GM18951 (cell line): ENCODE measurements around the gene CASP7.

Experiments used
- POLR2A ChIP-seq: IDR thresholded peaks from 4 replicates; pipeline ENCODE4 v1.6.1; 2011; ENCODE audit warnings: mild to moderate bottlenecking; ENCODE audit not compliant: insufficient read length, insufficient read depth; ENCODE audit errors: extremely low read depth
- in situ Hi-C: fragments of 300-500 bp; cut with MboI; formaldehyde crosslinking; loops from one replicate; pipeline ENCODE4 v1.12.0; 2022; ENCODE audit warnings: low sequenced_read_pairs, mixed read lengths, inconsistent platforms; ENCODE audit not compliant: unreplicated experiment

Gene CASP7

GRCh38 chr10:113736576-113736975, 56.9 kb downstream of the CASP7 start:
- in situ Hi-C loops = no loop called here
- no peak for TF ChIP-seq POLR2A

GRCh38 chr10:113739031-113739430, 59.3 kb downstream of the CASP7 start:
- in situ Hi-C loops = no loop called here
- TF ChIP-seq POLR2A = no peak

DNA sequence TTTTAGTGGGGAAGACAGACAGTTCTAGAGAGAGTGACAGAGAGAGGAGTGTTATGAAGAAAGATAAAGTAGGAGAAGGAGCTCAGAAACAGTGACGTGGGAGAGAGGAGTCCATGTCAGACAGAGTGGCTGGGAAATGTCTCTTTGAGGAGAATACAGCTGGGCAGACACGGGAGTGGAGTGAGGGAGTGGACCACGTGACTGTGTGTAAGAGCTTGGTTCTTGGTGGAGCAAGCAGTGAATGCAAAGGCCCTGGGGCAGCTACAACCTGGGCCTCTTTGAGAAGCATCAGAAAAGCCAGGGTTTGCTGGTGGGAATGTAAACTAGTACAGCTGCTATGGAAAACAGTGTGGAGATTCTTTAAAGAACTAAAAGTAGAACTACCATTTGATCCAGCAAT, 59.9 kb downstream of the CASP7 start:
- no peak for TF ChIP-seq POLR2A
- in situ Hi-C loops = no loop called here

DNA sequence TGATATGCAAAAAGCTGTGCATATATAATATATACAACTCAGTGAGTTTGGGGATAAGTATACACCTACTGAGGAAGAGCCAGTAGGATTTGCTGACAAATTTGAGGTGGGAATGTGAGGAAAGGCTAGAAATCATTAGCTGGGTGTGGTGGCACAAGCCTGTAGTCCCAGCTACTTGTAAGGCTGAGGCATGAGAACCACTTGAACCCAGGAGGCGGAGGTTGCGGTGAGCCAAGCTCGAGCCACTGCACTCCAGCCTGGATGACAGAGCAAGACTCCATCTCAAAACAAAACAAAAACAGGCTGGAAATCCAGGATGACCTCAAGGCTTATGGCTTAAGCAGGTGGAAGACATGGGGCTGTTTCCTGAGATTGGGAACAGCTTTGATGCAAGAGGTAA, 61.1 kb downstream of the CASP7 start:
- TF ChIP-seq POLR2A = no peak
- in situ Hi-C loops = no loop called here

DNA sequence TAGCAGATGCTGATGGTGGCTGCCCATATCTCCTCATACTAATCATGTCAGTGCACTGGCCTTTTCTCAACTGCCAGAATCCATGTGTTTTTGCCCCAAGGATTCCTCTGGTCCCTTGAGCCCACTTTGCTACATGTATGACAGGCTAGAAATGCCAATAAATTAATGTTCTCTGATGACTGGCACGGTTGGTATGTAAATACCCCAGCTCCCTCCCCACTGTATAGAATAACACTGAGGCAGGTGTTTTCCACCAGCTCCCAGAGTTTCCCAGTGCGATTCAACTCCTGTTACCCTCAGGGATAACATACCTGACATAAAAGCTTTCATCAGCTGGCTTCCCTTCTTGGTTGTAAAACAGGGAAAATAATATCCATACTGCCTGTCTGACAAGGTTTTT, 62.8 kb downstream of the CASP7 start:
- in situ Hi-C loops = no loop called here
- TF ChIP-seq POLR2A = no peak

DNA sequence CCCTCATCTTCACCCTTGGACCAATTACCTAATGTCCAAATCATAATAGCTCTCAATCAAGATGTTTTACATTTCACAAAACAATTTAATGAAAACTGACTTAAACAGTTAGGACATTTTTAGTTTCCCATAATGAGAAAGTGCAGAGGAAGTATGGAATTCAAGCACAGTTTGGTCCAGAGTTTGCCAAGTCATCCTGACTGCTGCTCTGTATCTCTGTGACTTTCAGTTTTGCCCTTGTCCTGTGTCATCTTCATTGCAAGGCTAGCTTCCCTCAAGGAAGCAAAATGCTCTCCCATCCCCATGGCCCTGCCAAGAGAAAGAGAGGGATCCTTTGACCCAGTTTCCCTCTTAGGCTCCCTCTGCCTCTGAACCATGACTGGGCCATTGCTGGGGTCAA, 63.9 kb downstream of the CASP7 start:
- in situ Hi-C loops = no loop called here
- no peak for TF ChIP-seq POLR2A

DNA sequence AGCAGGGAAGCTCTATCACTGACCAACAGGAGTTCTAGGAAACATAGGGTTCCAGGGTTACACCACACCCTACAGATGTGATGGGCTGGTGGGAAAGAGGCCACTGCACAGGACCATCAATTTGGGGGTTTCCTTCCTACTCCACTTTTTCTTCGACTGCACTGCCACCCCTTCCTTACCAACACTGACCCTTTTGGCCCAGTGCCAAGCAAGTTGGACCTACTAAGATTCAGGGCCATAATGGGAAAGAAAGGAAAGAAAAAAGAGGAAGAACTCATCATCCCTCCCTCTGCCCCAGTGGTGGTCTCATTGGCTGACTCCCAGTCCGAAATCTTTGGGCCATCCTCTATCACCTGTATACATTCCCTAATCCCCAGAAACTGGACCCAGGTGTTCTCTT, 65.7 kb downstream of the CASP7 start:
- TF ChIP-seq POLR2A = no peak
- in situ Hi-C loops = no loop called here

DNA sequence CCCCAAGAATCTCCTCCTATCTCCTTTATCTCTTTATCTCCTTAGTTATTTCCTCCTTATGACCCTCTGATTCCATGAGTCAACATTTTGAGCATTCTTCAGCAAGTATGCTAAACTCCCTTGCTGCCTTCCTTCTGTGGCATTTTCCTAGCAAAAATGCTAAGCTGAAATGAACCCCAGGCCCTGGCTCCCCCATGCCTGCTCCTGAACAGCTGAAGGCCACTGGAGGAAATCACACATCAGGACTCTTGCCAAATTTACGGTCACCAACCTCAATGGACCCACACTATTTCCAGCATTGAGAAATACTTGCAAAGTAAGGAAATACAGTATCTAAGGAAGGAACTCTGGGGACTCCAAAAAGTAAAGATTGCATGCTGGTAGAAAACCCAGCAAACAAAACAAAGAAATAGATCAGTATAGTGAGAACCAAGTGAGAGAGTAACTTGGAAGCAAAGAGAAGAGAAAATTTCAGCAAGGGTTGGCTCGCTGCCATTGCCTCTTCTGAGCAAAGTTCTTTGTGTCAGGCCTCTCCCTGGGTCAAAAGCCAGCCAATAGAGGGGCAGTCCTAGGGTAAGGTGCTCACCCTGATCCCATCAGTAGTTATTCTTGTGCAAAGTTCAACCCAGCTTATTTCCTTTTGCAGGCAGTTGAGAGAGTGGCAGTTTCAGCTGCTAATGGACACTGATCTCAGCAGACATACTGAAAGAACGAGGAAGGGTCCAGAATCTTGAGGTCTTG, 66.7 kb downstream of the CASP7 start:
- in situ Hi-C loops = no loop called here
- no peak for TF ChIP-seq POLR2A

DNA sequence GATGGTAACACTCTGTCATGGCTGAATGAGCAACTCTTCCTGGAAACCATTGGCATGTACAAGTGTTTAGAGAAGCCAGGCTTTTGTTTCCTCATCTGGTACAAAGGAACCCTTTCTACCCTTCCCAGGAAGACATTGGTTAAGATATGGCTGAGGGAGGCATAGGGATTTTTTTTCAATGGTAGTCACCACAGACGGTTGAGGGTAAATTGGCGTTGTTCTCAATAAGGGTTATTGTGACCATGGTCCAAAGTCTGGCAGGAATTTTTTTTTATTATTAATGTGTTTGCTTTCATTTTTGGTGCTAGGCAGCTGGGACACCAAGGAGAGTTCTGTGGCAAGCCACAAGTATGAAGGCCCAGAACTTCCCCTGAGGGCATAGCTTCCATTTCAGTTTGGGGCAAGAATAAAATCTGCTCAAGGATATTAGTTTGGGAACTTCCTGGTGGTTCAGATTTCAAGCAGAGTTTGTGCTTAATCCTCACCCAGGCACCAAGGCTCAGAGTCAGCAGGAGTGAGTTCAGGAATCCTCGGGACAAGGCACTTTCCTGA, 71.5 kb downstream of the CASP7 start, which contains the start of gene PLEKHS1:
Gene PLEKHS1 (plus strand): TSS at position 502 of the 552 bp plus-strand sequence. CDS start 3,596 bp downstream, outside the sequence.
- TF ChIP-seq POLR2A = no peak
- in situ Hi-C loops = no loop called here

- TF ChIP-seq POLR2A = no peak
- in situ Hi-C loops = no loop called here
Observed at GRCh38 chr10:113752553-113752952, 72.8 kb downstream of the CASP7 start.

GRCh38 chr10:113753020-113753692, 73.4 kb downstream of the CASP7 start:
- in situ Hi-C loops = no loop called here
- no peak for TF ChIP-seq POLR2A

DNA sequence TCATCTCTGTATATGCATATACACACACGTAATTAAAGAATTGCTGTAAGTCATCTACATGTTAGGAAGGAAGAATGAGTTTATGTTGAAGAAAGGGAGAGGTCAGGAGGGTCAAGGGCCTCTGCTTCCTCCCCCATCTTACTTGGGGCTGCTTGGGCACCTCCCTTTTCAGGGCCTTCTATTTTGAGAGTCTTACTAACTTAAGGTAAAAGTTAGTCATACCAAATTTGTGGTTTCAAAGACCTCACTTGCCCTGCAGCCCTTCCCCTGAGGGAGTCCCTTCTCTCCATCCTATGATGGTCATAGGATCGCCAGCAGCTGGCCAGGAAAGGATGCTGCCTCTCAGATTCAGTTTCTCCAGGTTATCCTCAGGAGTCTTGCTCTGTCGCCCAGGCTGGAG, 74.4 kb downstream of the CASP7 start:
- in situ Hi-C loops = no loop called here
- no peak for TF ChIP-seq POLR2A

DNA sequence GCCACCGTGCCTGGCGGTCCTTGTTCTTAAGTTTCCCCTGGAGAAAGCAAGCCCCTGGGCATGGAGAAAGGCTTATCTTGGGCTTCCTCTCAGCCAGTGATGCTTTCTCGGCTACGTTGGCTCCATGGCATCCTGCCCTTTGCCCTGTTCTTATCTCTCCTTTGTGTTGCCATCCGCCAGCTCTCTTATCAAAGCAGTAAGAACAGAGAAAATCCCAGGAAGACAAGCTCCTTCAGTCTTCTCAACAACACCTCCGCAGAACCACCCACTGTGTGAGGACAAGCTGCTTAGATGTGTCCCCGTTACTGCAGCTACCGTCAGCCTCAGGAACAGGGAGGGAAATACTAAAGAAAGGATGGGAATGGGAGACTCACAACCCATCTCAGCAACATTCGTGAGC, 75.1 kb downstream of the CASP7 start:
- in situ Hi-C loops = no loop called here
- TF ChIP-seq POLR2A = no peak
